ENCODE measurements around the gene CPLX1.

The CPLX1 gene

GRCh38 chr4:803884-804283, 22.0 kb downstream of the CPLX1 start:
- no peaks in the 10 kb centered on the region for H3K79me1 ChIP-seq (ENCODE audit: low read depth, low read length)
- H2BK120ac ChIP-seq (ENCODE audit: low read depth, low read length) = no peak overlapping the region
- no peak overlapping the region for H2BK15ac ChIP-seq (ENCODE audit: low read length)
- peaks cover 0 to 2% (median 0%) of the 10 kb centered on the region in 3 experiments for H3K27me3 ChIP-seq (ENCODE audit: control insufficient read depth in 3 of 3, insufficient read depth in 3 of 3, low read depth in 1 of 3, low read length in 3 of 3)
- no peaks in the 10 kb centered on the region for H3K4me1 ChIP-seq (ENCODE audit: control insufficient read depth in 2 of 2, insufficient read depth in 1 of 2, low read depth in 1 of 2, low read length in 2 of 2)
- no peak overlapping the region for H2AK5ac ChIP-seq (ENCODE audit: low read depth, low read length)
- peaks cover 0 to 5% of the 10 kb centered on the region in 2 donors for H3K9me3 ChIP-seq (replicated peaks in 1 of 2; ENCODE audit: control insufficient read depth in 2 of 2, insufficient read depth in 1 of 2, low read depth in 1 of 2, low read length in 2 of 2)
- H4K8ac ChIP-seq (ENCODE audit: low read depth, low read length) = no peak overlapping the region
- H3K4me2 ChIP-seq (ENCODE audit: insufficient read depth, low read length, poor library complexity, severe bottlenecking) = no peak overlapping the region
- H3K4ac ChIP-seq (ENCODE audit: low read length) = no peak overlapping the region
- no peak overlapping the region for H3K23ac ChIP-seq (ENCODE audit: low read depth, low read length, poor library complexity)
- no peak overlapping the region for H3K18ac ChIP-seq (ENCODE audit: low read length)
- H2AFZ ChIP-seq (ENCODE audit: low read length) = no peak overlapping the region
- DNase-seq (ENCODE audit: low spot score) = no peak
- no peak overlapping the region for H4K91ac ChIP-seq (ENCODE audit: low read depth, low read length, poor library complexity)
- no peak overlapping the region for H3K27ac ChIP-seq (replicated peaks; ENCODE audit: low read length)
- no peak overlapping the region for H2BK5ac ChIP-seq (ENCODE audit: low read length)
- H3K36me3 ChIP-seq (replicated peaks in 1 of 2; ENCODE audit: control insufficient read depth in 2 of 2, insufficient read depth in 2 of 2, low read length in 2 of 2) = no peaks in the 10 kb centered on the region
- WGBS, 2 donors (ENCODE audit: extremely low coverage in 2 of 2, insufficient read length in 2 of 2, insufficient replicate concordance in 1 of 2) = no CpG with 5 or more reads among the region's 13 CpGs
- H3K4me3 ChIP-seq (ENCODE audit: low read length in 2 of 2) = peak overlapping the region in 1 of 2 donors; percentile 68
- no peak overlapping the region for H2BK12ac ChIP-seq (ENCODE audit: low read length)
- no peak overlapping the region for H3K14ac ChIP-seq (ENCODE audit: low read length)
- no peak overlapping the region for H3K9ac ChIP-seq (ENCODE audit: low read depth, low read length, poor library complexity)

GRCh38 chr4:801436-802124, 24.3 kb downstream of the CPLX1 start:
- WGBS, 2 donors (ENCODE audit: extremely low coverage in 2 of 2, insufficient read length in 2 of 2, insufficient replicate concordance in 1 of 2) = no CpG with 5 or more reads among the region's 13 CpGs
- Histone ChIP-seq H4K91ac (ENCODE audit: low read depth, low read length, poor library complexity) (no peak overlapping the region), H4K8ac (ENCODE audit: low read depth, low read length) (no peak overlapping the region), H2BK12ac (ENCODE audit: low read length) (no peak overlapping the region), H3K36me3 (replicated peaks in 1 of 2; ENCODE audit: control insufficient read depth in 2 of 2, insufficient read depth in 2 of 2, low read length in 2 of 2) (no peaks in the 10 kb centered on the region), H3K4me2 (ENCODE audit: insufficient read depth, low read length, poor library complexity, severe bottlenecking) (no peak overlapping the region), H2BK5ac (ENCODE audit: low read length) (no peak overlapping the region), H3K9ac (ENCODE audit: low read depth, low read length, poor library complexity) (no peak overlapping the region), H3K18ac (ENCODE audit: low read length) (no peak overlapping the region), H2AFZ (ENCODE audit: low read length) (no peak overlapping the region), H2BK120ac (ENCODE audit: low read depth, low read length) (no peak overlapping the region), H3K23ac (ENCODE audit: low read depth, low read length, poor library complexity) (peak overlapping the region; percentile 66), H2AK5ac (ENCODE audit: low read depth, low read length) (no peak overlapping the region), H3K4me1 (ENCODE audit: control insufficient read depth in 2 of 2, insufficient read depth in 1 of 2, low read depth in 1 of 2, low read length in 2 of 2) (no peaks in the 10 kb centered on the region), H2BK15ac (ENCODE audit: low read length) (no peak overlapping the region), H3K79me1 (ENCODE audit: low read depth, low read length) (no peaks in the 10 kb centered on the region), H3K27me3 (ENCODE audit: control insufficient read depth in 3 of 3, insufficient read depth in 3 of 3, low read depth in 1 of 3, low read length in 3 of 3) (peaks cover 0 to 8% (median 4%) of the 10 kb centered on the region in 3 experiments), H3K14ac (ENCODE audit: low read length) (no peak overlapping the region), H3K4ac (ENCODE audit: low read length) (no peak overlapping the region), H3K4me3 (ENCODE audit: low read length in 2 of 2) (no peak overlapping the region), H3K27ac (replicated peaks; ENCODE audit: low read length) (no peak overlapping the region), H3K9me3 (replicated peaks in 1 of 2; ENCODE audit: control insufficient read depth in 2 of 2, insufficient read depth in 1 of 2, low read depth in 1 of 2, low read length in 2 of 2) (peaks cover 0 to 5% of the 10 kb centered on the region in 2 donors)
- DNase-seq (ENCODE audit: low spot score) = no peak

GRCh38 chr4:797066-797465, 28.9 kb downstream of the CPLX1 start:
- no peak overlapping the region for H4K91ac ChIP-seq (ENCODE audit: low read depth, low read length, poor library complexity)
- no CpG with 5 or more reads among the region's 4 CpGs for WGBS, 2 donors (ENCODE audit: extremely low coverage in 2 of 2, insufficient read length in 2 of 2, insufficient replicate concordance in 1 of 2)
- no peak overlapping the region for H2BK12ac ChIP-seq (ENCODE audit: low read length)
- peaks cover 3% of the 10 kb centered on the region for H3K79me1 ChIP-seq (ENCODE audit: low read depth, low read length)
- H3K4ac ChIP-seq (ENCODE audit: low read length) = no peak overlapping the region
- no peak overlapping the region for H4K8ac ChIP-seq (ENCODE audit: low read depth, low read length)
- no peak overlapping the region for H2AFZ ChIP-seq (ENCODE audit: low read length)
- H3K9me3 ChIP-seq (replicated peaks in 1 of 2; ENCODE audit: control insufficient read depth in 2 of 2, insufficient read depth in 1 of 2, low read depth in 1 of 2, low read length in 2 of 2) = peaks cover 0 to 5% of the 10 kb centered on the region in 2 donors
- H2BK15ac ChIP-seq (ENCODE audit: low read length) = no peak overlapping the region
- no peak for DNase-seq (ENCODE audit: low spot score)
- H2BK5ac ChIP-seq (ENCODE audit: low read length) = no peak overlapping the region
- H3K14ac ChIP-seq (ENCODE audit: low read length) = no peak overlapping the region
- no peak overlapping the region for H3K23ac ChIP-seq (ENCODE audit: low read depth, low read length, poor library complexity)
- H2BK120ac ChIP-seq (ENCODE audit: low read depth, low read length) = no peak overlapping the region
- peaks cover 8 to 24% of the 10 kb centered on the region in 2 donors for H3K4me1 ChIP-seq (ENCODE audit: control insufficient read depth in 2 of 2, insufficient read depth in 1 of 2, low read depth in 1 of 2, low read length in 2 of 2)
- no peak overlapping the region for H3K4me2 ChIP-seq (ENCODE audit: insufficient read depth, low read length, poor library complexity, severe bottlenecking)
- H3K27me3 ChIP-seq (ENCODE audit: control insufficient read depth in 3 of 3, insufficient read depth in 3 of 3, low read depth in 1 of 3, low read length in 3 of 3) = peaks cover 3 to 47% (median 45%) of the 10 kb centered on the region in 3 experiments
- no peak overlapping the region for H3K4me3 ChIP-seq (ENCODE audit: low read length in 2 of 2)
- H3K9ac ChIP-seq (ENCODE audit: low read depth, low read length, poor library complexity) = no peak overlapping the region
- no peak overlapping the region for H3K27ac ChIP-seq (replicated peaks; ENCODE audit: low read length)
- no peak overlapping the region for H3K18ac ChIP-seq (ENCODE audit: low read length)
- H3K36me3 ChIP-seq (replicated peaks in 1 of 2; ENCODE audit: control insufficient read depth in 2 of 2, insufficient read depth in 2 of 2, low read length in 2 of 2) = no peaks in the 10 kb centered on the region
- H2AK5ac ChIP-seq (ENCODE audit: low read depth, low read length) = no peak overlapping the region

- H3K4ac ChIP-seq (ENCODE audit: low read length) = no peak overlapping the region
- peaks cover 8 to 24% of the 10 kb centered on the region in 2 donors for H3K4me1 ChIP-seq (ENCODE audit: control insufficient read depth in 2 of 2, insufficient read depth in 1 of 2, low read depth in 1 of 2, low read length in 2 of 2)
- H2AFZ ChIP-seq (ENCODE audit: low read length) = no peak overlapping the region
- H4K91ac ChIP-seq (ENCODE audit: low read depth, low read length, poor library complexity) = no peak overlapping the region
- peaks cover 3% of the 10 kb centered on the region for H3K79me1 ChIP-seq (ENCODE audit: low read depth, low read length)
- no peak overlapping the region for H2BK120ac ChIP-seq (ENCODE audit: low read depth, low read length)
- no peak overlapping the region for H3K18ac ChIP-seq (ENCODE audit: low read length)
- no peaks in the 10 kb centered on the region for H3K36me3 ChIP-seq (replicated peaks in 1 of 2; ENCODE audit: control insufficient read depth in 2 of 2, insufficient read depth in 2 of 2, low read length in 2 of 2)
- no peak overlapping the region for H3K4me3 ChIP-seq (ENCODE audit: low read length in 2 of 2)
- peaks cover 3 to 51% (median 45%) of the 10 kb centered on the region in 3 experiments for H3K27me3 ChIP-seq (ENCODE audit: control insufficient read depth in 3 of 3, insufficient read depth in 3 of 3, low read depth in 1 of 3, low read length in 3 of 3)
- H2AK5ac ChIP-seq (ENCODE audit: low read depth, low read length) = no peak overlapping the region
- no peak overlapping the region for H3K14ac ChIP-seq (ENCODE audit: low read length)
- peaks cover 0 to 2% of the 10 kb centered on the region in 2 donors for H3K9me3 ChIP-seq (replicated peaks in 1 of 2; ENCODE audit: control insufficient read depth in 2 of 2, insufficient read depth in 1 of 2, low read depth in 1 of 2, low read length in 2 of 2)
- no peak overlapping the region for H2BK12ac ChIP-seq (ENCODE audit: low read length)
- no CpG with 5 or more reads among the region's 17 CpGs for WGBS, 2 donors (ENCODE audit: extremely low coverage in 2 of 2, insufficient read length in 2 of 2, insufficient replicate concordance in 1 of 2)
- no peak overlapping the region for H2BK5ac ChIP-seq (ENCODE audit: low read length)
- no peak overlapping the region for H2BK15ac ChIP-seq (ENCODE audit: low read length)
- no peak overlapping the region for H3K27ac ChIP-seq (replicated peaks; ENCODE audit: low read length)
- H3K23ac ChIP-seq (ENCODE audit: low read depth, low read length, poor library complexity) = no peak overlapping the region
- no peak overlapping the region for H3K9ac ChIP-seq (ENCODE audit: low read depth, low read length, poor library complexity)
- H4K8ac ChIP-seq (ENCODE audit: low read depth, low read length) = no peak overlapping the region
- DNase-seq (ENCODE audit: low spot score) = no peak
- no peak overlapping the region for H3K4me2 ChIP-seq (ENCODE audit: insufficient read depth, low read length, poor library complexity, severe bottlenecking)
Observed at GRCh38 chr4:796206-796605, 29.7 kb downstream of the CPLX1 start.

Measured in neuronal stem cell (in vitro differentiated cells).